ENCODE data around the gene PGAP2. TPM values are rescaled to one million over a fixed set of nuclear protein-coding genes. Genes with fewer than 3 reads are reported as not detected.
A peak's percentile ranks its signal among the peaks of the same experiment; 100 is the strongest.
"Not testable (repeated sequence)": the region's sequence is repeated elsewhere in the genome, so short reads cannot be mapped to it uniquely, and the experiment has no call there.

The PGAP2 gene
- 7.4 and 8.2 TPM in 2 replicates for total RNA-seq

DNA sequence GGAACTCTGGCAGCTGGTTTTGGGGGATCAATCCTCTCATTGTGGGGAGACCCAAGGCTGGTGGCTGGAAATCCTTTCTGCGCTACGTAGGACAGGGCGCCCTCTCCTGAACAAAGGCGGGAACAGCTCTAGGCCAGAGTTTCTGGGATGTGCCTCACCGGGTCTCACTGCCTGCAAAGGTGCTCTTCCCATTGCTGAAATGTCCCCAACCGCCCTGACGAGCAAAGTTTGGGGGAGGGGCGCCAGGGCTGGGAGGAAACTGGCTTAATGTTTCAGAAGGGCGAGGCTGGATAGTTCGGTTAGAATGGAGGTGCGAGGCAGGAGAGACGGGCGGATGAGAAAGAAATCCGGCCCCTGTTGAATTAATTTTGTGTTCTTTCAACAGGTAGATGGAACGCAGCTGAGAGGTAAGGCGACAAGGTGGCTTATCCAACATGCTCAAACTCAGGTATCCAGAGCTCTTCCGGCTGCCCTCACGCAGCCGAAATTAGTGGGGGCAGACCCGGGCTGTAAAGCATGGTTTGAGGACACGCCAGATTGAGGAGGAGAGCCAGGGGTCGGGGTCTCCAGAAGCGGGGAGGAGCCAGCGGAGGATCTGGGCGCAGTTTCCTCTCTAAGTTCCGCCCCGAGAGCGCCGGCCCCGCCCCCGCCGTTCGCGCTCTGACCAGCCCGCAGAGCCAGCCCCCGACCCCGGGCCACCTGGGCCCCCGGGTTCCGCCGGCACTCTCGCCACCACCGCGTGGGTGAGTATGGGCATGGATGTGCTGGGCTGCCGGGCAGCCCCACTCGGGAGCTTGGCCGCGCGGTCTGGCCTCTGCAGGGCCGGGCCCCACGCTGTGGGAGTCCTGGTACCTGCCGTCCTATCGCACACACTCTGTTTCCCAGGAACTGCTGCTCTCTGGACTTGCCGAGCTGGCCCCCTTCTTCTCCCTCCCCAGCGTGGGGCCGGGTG, at the start of gene PGAP2:
TSS of gene PGAP2 (plus strand) at position 652 of the 952 bp plus-strand sequence. CDS start 2,700 bp downstream, outside the sequence.
- TF ChIP-seq, protein P1, sequence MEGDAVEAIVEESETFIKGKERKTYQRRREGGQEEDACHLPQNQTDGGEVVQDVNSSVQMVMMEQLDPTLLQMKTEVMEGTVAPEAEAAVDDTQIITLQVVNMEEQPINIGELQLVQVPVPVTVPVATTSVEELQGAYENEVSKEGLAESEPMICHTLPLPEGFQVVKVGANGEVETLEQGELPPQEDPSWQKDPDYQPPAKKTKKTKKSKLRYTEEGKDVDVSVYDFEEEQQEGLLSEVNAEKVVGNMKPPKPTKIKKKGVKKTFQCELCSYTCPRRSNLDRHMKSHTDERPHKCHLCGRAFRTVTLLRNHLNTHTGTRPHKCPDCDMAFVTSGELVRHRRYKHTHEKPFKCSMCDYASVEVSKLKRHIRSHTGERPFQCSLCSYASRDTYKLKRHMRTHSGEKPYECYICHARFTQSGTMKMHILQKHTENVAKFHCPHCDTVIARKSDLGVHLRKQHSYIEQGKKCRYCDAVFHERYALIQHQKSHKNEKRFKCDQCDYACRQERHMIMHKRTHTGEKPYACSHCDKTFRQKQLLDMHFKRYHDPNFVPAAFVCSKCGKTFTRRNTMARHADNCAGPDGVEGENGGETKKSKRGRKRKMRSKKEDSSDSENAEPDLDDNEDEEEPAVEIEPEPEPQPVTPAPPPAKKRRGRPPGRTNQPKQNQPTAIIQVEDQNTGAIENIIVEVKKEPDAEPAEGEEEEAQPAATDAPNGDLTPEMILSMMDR (IDR thresholded peaks at IDR 0.05; ENCODE audit: insufficient read depth, low read depth, low read length): peak; percentile 79
- DNase-seq (ENCODE audit: low read depth): peak; percentile 48
- peak within 1 kb of the TSS; percentile 79 for H3K4me3 ChIP-seq (ENCODE audit: low read depth, low read length)

DNA sequence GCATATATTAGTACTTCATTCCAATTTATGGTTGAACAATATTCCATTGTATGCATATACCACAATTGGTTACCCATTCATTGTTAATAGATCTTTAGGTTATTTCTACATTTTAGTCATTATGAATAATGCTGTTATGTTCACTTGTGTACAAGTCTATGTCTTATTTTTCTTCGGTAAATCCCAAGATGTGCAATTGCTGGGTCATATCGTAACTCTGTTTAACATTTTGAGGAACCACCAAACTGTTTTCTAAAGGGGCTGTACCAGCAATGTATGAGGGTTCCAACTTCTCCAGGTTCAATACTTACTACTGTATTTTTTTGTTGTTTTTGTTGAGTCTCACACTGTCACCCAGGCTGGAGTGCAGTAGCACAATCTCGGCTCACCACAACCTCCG, 44.1 kb upstream of the PGAP2 start:
- TF ChIP-seq, protein P1 (IDR thresholded peaks at IDR 0.05; ENCODE audit: insufficient read depth, low read depth, low read length): no peak
- no peak overlapping the region for H3K4me3 ChIP-seq (ENCODE audit: low read depth, low read length)
- no peak for DNase-seq (ENCODE audit: low read depth)

DNA sequence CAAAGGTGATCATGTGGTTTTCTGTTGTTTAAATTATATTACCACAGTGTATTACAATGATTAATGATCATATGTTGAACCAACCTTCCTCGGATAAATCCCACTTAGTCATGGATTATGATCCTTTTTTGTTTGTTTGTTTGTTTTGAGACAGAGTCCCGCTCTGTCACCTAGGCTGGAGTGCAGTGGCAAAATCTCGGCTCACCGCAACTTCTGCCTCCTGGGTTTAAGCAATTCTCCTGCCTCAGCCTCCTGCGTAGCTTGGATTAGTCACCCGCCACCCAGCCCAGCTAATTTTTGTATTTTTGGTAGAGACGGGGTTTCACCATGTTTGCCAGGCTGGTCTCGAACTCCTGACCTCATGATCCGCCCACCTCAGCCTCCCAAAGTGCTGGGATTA, 41.5 kb upstream of the PGAP2 start:
- not testable (repeated sequence) for DNase-seq (ENCODE audit: low read depth); H3K4me3 ChIP-seq (ENCODE audit: low read depth, low read length)

DNA sequence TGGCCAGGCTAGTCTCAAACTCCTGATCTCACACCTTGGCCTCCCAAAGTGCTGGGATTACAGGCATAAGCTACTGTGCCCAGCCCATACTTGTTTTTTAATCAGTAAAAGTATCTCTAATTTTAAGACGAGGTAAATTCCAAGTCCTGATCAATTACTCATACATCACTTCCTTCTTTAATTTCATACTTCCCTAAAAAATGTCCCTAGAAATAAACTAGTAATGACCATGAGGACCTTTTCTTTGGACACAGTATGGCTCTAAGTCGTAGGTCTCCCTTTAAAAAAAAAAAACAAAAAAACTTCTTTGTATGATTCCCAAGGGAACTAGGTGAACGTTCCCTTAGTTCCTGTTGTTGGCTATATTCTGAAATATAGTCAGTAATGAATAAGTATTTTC, 40.8 kb upstream of the PGAP2 start:
- DNase-seq (ENCODE audit: low read depth): no peak
- TF ChIP-seq, protein P1 (IDR thresholded peaks at IDR 0.05; ENCODE audit: insufficient read depth, low read depth, low read length): no peak

DNA sequence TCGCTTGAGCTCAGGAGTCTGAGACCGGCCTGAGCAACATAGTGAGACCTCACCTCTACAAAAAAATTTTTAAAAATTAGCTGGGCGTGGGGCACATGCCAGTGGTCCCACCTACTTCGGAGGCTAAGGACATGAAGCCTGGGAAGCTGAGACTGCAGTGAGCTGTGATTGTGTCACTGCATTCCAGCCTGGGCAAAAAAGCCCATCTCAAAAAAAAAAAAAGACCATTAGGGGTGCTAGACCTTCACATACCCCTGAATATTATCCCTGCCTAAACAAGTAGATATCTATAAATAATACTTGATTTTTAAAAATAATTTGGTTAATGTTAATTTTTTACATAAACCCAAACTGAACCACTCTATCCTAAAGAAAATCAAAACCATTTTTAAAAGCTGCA, 35.2 kb upstream of the PGAP2 start:
- DNase-seq (ENCODE audit: low read depth): no peak
- no peak overlapping the region for H3K4me3 ChIP-seq (ENCODE audit: low read depth, low read length)
- TF ChIP-seq, protein P1 (IDR thresholded peaks at IDR 0.05; ENCODE audit: insufficient read depth, low read depth, low read length): no peak

More for the DNA sequence above, 40.8 kb upstream of the PGAP2 start:
- H3K4me3 ChIP-seq (ENCODE audit: low read depth, low read length): no peak overlapping the region

DNA sequence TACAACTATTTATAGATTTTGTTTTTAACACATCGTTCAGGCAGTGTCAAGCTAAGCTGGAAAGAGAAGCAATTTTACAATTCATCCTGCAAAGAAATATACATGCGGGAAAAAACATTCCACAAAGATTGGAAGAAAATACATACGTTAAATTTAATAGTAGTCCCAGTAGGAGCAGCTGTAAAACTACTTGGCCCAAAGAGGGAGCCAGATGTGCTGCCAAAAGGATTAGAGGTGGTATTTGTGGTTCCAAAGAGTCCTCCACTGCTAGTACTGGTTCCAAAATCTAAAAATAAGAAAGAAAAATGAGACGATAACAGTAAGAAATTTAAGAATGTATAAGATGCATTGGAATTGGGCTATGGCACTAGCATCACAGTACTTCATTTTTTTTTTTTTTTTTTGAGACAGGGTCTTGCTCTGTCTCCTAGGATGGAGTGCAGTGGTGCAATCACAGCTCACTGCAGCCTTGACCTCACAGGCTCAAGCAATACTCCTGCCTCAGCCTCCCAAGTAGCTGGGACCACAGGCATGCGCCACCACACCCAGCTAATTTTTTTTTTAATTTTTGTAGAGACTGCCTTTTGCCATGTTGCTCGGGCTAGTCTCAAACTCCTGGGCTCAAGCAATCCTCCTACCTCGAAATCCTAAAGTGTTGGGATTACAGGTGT, 32.5 kb upstream of the PGAP2 start:
- TF ChIP-seq, protein P1 (IDR thresholded peaks at IDR 0.05; ENCODE audit: insufficient read depth, low read depth, low read length): peak; percentile 8

DNA sequence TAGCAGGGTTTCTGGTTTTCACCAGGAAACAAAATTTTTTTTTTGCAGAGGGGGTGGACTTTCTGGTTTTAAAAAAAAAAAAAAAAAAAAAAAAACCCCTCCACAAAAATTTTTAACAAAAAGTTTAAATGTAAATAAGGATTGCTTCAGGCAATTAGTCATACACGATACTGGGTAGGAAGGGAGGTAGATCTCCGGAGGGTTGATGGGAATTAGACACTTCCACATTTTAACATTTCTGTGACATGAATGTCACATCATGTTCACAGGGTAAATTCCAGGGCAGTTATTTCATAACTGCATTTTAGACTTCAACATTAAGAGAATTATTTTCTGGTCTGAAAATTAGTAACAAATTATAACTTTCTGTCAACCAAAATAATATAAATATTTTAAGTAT, 26.9 kb upstream of the PGAP2 start:
- no peak overlapping the region for H3K4me3 ChIP-seq (ENCODE audit: low read depth, low read length)
- TF ChIP-seq, protein P1 (IDR thresholded peaks at IDR 0.05; ENCODE audit: insufficient read depth, low read depth, low read length): no peak
- DNase-seq (ENCODE audit: low read depth): peak; percentile 45

More for the DNA sequence above, 32.5 kb upstream of the PGAP2 start:
- peak; percentile 55 for DNase-seq (ENCODE audit: low read depth)
- no peak overlapping the region for H3K4me3 ChIP-seq (ENCODE audit: low read depth, low read length)
